ENCODE results near the gene FEZF2. TPM values are rescaled to one million over a fixed set of nuclear protein-coding genes. Genes with fewer than 3 reads are reported as not detected.

Gene FEZF2
- total RNA-seq, 2 experiments from 2014 or later = not detected

DNA sequence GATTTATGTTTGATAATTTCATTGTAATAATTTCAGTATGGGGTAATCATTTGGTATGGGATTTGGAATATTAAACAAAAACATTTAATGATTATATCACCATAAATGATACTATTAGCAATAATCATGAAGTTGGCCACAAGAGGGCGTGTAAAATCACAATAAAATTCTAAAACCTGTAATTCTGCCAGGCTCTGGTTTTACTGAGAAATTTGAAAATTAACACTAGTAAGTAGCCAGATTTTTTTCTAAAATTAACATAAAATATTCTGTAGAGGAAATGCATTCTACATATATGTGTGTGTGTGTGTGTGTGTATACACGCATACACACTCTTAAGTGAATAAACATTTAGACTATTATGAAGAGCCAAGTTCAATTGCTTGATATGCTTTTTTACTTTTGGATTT, 40.5 kb downstream of the FEZF2 start:
- POLR2A ChIA-PET = no interaction called here
- no peak for DNase-seq

DNA sequence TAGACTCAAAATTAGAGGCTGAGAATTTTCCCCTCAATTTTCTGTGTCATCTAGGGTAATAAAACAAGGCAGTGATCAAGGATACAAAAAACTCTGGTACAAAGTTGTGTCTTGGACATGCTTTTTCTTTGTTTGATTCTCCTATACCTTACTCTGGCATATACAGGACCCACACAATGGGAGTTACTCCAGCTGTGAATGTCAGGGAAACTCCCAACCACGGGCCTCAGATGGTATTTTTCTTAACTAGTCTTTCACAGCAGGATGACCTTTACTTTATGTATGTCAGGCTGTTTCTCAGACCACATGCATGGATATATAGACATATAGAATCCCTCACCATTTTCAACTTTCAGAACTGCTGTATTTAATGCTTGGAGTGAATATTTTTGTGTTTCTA, 41.3 kb downstream of the FEZF2 start:
- H3K9me3 Mint-ChIP-seq = no peaks in the 10 kb centered on the region
- no peaks in the 10 kb centered on the region for H3K27me3 Mint-ChIP-seq
- H3K36me3 Mint-ChIP-seq = no peaks in the 10 kb centered on the region
- no peak for DNase-seq
- POLR2A ChIA-PET = no interaction called here
- no peak overlapping the region for H3K27ac Mint-ChIP-seq
- H3K4me3 Mint-ChIP-seq = no peak overlapping the region
- H3K4me1 Mint-ChIP-seq = no peaks in the 10 kb centered on the region
- ATAC-seq (ENCODE audit: low read depth) = no peak

More for the DNA sequence above, 40.5 kb downstream of the FEZF2 start:
- no peak overlapping the region for H3K27ac Mint-ChIP-seq
- no peak overlapping the region for H3K4me3 Mint-ChIP-seq
- ATAC-seq (ENCODE audit: low read depth) = no peak
- no peaks in the 10 kb centered on the region for H3K27me3 Mint-ChIP-seq
- H3K4me1 Mint-ChIP-seq = no peaks in the 10 kb centered on the region
- H3K9me3 Mint-ChIP-seq = no peaks in the 10 kb centered on the region
- no peaks in the 10 kb centered on the region for H3K36me3 Mint-ChIP-seq

DNA sequence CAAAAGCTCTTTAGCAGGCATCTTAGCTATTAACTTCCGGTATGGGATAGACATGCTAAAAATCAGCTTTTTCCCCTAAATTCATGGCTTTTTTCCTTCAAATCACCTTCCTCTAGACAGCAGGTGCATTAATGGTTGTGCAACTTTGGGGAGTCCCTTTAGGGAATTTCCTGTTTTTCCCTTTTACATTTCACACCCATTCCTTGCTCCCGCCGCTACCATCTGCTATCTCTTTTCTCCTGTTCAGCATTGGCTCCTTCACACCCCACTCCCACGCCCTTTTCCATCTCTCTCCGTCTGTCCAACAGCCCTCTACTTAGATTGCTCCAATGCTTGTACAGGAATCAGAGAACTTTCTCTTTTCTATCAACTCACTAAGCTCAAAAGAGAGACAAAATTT, 43.4 kb downstream of the FEZF2 start:
- DNase-seq (no peak), ATAC-seq (ENCODE audit: low read depth) (no peak)
- H3K4me1 Mint-ChIP-seq = no peaks in the 10 kb centered on the region
- no peak overlapping the region for H3K4me3 Mint-ChIP-seq
- H3K27ac Mint-ChIP-seq = no peak overlapping the region
- H3K9me3 Mint-ChIP-seq = no peaks in the 10 kb centered on the region
- POLR2A ChIA-PET = no interaction called here
- no peaks in the 10 kb centered on the region for H3K36me3 Mint-ChIP-seq
- H3K27me3 Mint-ChIP-seq = no peaks in the 10 kb centered on the region

DNA sequence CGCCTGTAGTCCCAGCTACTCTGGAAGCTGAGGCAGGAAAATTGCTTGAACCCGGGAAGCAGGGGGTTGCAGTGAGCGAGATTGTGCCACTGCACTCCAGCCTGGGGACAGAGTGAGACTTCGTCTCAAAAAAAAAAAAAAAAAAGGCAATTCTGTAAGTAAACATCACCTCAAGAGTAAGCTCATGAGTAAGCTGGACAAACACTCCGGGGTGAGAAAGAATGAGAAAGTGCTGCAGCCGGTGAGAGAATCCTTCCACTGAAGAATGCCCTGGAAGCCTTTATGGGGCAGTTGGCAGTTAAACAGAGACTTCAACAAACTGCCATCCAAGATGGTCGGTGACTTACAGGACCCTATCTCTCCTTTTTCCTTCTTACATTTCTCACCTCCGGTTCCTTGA, 47.5 kb downstream of the FEZF2 start:
- no peaks in the 10 kb centered on the region for H3K9me3 Mint-ChIP-seq
- POLR2A ChIA-PET = no interaction called here
- DNase-seq = no peak

DNA sequence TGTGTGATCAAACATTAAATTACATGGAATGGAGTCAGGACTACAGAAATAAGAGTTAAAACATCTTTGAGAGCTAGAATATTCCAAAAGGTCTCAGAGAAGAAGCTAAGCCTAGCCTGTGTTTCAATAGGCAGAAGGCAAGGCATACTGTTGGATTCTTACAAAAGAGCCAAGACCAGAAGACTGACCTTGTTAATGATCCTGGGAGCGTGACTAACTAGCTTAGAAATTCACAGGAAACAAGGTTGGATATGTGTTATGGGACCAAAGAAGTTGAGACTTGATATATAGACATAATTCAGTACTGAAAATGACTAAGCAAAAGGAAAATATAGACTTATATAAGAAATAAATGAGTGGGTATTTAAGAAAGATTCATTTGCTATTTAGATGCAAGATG, 50.1 kb downstream of the FEZF2 start:
- DNase-seq = no peak
- POLR2A ChIA-PET = no interaction called here
- Mint-ChIP-seq H3K4me1 (no peaks in the 10 kb centered on the region), H3K36me3 (peaks cover 13% of the 10 kb centered on the region), H3K27ac (no peak overlapping the region), H3K27me3 (peaks cover 15% of the 10 kb centered on the region), H3K9me3 (peaks cover 8% of the 10 kb centered on the region), H3K4me3 (no peak overlapping the region)
- ATAC-seq (ENCODE audit: low read depth) = no peak

More for the DNA sequence above, 47.5 kb downstream of the FEZF2 start:
- Mint-ChIP-seq H3K4me3 (no peak overlapping the region), H3K27me3 (peaks cover 1% of the 10 kb centered on the region), H3K36me3 (peaks cover 4% of the 10 kb centered on the region), H3K4me1 (no peaks in the 10 kb centered on the region), H3K27ac (no peak overlapping the region)
- no peak for ATAC-seq (ENCODE audit: low read depth)

All from activated naive CD8-positive, alpha-beta T cell treated with anti-CD3 and anti-CD28 coated beads, Interleukin-2, amount 10 ng/mL, durations not matched to agents 7 days and 5 days (primary cell).